Loucy (cell line): ENCODE measurements around the gene EPSTI1.

Source experiments
- EZH2phosphoT487 ChIP-seq: fragments of 200-600 bp; IDR thresholded peaks from 2 replicates; pipeline ENCODE4 v1.6.1; 2018; ENCODE audit warnings: antibody characterized with exemption, mild to moderate bottlenecking, moderate library complexity, borderline replicate concordance
- TF ChIP-seq, protein P1 (sequence below): fragments of 200-600 bp; sonication (generic); conservative IDR thresholded peaks from 2 replicates; pipeline ENCODE4 v1.5.1; 2014; ENCODE audit warnings: mild to moderate bottlenecking, antibody characterized with exemption, low read length

DNA sequence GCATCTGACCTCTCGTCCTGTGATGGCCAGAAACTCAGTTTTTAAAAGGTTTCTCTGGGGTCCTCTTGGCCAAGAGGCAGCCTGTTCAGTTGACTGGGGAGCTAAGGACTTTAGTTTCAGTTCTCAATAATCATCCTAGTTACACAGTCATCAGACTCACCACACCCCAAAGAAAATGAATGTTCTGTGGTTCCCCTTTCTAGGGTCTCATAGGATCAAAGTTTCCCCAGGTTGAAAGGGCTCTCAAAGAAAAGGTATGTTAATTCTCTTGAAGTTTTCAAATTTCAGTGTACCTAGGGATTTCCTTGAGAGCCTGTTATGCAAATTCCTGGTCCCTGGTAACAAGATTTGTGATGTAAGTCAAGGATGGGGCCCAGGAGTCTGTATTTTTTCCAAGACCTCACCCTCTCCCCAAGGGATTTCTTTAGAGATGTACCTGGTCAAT, 115.7 kb downstream of the EPSTI1 start:
- TF ChIP-seq, protein P1, sequence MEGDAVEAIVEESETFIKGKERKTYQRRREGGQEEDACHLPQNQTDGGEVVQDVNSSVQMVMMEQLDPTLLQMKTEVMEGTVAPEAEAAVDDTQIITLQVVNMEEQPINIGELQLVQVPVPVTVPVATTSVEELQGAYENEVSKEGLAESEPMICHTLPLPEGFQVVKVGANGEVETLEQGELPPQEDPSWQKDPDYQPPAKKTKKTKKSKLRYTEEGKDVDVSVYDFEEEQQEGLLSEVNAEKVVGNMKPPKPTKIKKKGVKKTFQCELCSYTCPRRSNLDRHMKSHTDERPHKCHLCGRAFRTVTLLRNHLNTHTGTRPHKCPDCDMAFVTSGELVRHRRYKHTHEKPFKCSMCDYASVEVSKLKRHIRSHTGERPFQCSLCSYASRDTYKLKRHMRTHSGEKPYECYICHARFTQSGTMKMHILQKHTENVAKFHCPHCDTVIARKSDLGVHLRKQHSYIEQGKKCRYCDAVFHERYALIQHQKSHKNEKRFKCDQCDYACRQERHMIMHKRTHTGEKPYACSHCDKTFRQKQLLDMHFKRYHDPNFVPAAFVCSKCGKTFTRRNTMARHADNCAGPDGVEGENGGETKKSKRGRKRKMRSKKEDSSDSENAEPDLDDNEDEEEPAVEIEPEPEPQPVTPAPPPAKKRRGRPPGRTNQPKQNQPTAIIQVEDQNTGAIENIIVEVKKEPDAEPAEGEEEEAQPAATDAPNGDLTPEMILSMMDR = no peak
- no peak for TF ChIP-seq EZH2phosphoT487
